NCI-H187 (cell line): ENCODE measurements around the gene ANO3.
"Not testable (repeated sequence)": the region's sequence is repeated elsewhere in the genome, so short reads cannot be mapped to it uniquely, and the experiment has no call there.

Experiments
- DNase-seq, 2 experiments: peaks; one replicate each; lab custom pipeline; 2025; lab: John Stamatoyannopoulos, UW

ANO3 gene

DNA sequence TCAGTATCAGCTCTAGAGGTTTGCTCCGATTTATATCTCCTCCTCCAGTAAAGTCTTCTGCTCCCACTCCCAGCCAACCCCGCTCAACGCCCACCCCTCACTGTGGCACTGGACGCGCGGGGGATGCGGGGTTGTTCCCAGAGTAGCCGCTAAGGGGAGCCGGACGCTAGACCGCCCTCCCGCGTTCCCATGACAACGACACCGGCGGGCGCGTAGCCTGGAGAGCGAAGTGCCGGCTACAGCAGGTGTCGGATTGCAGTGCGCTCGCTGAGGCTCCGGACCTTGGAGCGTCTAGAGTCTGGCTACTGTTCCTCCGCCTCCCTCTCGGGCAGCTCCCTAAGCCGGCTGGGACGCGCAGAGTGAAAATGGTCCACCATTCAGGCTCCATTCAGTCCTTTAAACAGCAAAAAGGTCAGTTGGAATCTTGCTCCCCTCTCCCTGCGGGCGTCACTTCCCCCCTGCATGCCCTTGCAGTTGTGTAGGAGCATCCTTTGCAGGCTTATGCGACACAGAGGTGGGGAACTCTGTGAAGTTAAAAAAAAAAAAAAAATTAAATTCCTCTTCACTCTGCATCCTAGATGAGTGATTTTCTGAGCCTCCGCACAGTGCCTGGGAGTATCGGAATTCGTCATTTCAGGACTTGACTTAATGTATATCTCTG lies at the start of gene ANO3:
ANO3 (plus strand) TSS at position 220 of the 661 bp plus-strand sequence; CDS start at position 366, 146 bp downstream.
- DNase-seq, result peak; percentile 65 to 87

DNA sequence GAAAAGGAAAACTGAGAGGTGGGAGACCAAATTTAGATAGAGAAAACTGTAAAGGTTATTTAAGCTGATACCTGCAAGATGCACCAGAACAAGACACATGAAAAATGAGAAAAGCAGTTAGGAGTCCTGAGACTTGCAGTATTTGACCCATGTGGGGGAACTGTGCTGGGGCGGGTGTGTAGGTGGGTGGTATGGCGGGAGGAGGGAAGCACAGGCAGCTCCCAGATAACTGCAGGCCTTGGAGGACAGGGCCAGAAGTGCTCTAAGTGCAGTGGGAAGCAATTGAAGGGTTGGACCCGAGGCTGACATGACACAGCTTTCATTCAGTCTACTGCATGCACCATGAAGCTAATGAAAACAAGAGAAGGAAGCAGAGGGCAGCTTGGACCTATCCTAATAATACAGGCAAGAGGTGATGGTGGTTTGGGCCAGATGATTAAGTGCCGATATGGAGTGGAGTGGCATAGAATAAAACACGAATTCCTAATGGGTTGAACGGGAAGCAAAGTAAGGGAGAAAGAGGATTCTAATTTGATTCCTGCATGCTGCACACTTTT lies 48.0 kb upstream of the ANO3 start:
- no peak for DNase-seq

DNA sequence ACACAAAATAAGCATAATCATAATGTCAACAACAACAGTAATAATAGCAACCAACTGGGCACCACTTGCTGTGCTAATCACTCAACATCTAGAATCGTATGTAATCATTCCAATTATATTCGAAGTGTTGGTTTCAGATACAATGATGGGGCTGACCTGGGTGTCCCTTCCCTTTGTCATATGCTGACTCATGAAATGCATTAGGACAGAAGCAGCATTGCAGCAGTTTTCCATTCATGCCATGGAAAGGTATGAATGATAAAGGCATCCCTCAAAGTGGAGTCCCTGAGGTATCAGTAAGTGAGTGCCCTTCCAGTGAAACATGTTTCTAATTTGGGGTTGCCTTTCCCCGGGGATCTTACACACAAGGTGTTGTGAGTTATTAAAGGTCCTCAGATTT lies 46.3 kb upstream of the ANO3 start:
- DNase-seq, result no peak

DNA sequence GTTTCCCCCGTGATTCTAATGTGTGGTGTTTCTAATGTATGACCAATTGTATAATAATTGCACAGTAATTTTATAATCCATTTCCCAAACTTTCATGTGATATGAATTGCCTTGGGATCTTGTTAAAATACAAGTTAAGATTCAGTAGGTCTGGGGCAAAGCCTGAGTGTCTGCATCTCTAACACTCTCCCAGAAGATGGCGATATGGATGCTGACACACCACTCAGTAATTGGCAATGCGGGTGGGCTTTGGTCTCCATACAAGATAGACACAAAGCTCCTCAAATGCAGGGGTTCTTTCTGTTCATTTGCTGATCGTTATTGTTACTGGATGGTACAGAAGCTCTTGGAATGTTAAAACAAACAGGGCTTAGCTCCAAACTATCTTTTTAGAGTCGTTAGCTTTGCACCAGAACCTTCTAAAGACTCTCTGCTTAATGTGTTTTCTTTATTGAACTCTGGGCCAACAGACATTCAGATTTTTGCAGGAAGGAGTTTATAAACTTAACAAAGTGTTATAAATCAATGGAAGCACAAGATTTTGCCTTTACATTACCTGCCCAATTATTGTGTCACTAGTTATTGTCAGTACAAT lies 45.4 kb upstream of the ANO3 start:
- DNase-seq, result no peak

DNA sequence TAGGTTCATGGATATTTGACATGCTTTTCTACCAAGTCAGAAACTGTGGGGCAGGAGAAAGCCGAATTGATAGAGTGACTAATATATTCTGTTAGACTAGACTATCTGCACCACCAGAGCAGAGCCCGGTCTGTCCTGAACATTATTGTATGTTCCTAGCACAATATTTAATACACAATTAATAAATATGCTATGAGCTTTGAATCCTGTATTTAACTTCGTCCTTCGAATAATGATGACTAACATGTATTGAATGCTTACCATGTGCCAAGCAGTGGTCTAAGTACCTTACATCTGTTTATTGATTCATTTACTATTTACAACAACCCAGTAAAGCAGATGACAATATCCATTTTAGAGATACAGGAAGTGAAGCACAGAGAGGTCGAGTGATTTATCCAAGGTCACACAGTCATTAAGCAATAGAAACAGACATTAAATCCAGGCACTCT lies 44.8 kb upstream of the ANO3 start:
- DNase-seq, result no peak

DNA sequence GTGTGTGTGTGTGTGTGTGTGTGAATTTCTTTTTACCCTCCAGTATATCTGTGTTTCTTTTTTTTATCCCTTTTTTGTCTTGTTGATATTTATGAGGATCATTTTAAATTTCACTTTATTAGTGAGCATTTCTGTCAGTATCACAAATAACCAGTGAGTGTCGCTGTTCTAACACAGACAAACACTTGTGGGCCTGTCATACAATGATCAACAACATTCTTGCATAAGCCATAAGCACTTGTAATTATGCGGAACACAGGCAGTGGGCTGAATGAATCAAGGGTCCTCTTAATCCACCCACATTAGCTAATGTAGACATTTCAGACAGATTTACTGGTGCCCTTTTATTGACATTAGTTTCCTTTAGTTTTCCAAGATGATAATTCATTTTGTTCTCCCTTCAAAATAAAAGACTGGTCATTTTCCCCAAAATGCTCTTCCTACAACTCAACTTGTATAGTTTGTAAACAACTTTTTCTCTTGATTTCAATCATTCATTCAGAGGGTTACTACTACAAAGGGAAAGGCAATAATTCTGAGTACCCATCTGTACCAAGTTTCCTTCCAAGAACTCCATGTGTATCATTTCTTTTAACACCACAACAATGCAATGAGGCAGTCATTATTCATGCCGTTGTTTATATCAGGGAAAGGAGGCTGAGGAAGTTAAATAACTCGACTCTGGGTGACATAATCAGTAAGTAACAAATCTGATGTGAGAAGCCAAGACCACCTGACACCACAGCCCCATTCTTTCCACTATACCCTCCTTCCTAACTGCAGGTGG lies 34.5 kb upstream of the ANO3 start:
- peak in 1 of 2 experiments; percentile 26 for DNase-seq

DNA sequence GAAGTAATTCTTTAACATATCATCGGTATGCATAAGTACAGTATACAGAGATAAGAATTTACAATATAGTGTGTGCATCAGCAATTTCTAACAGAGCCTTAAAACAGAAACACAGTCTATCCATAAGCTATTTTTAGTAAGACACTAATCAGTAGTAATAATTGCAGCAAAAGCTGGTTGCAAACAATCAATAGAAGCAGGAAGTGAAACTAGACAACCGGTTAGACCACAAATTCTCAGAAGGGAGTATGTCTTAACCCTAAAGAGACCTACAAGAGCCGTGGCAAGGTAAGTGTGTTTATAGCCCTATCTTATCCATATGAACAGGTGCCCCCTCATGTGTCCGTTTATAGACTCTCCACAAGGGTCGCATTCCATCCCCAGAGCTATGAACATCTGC lies 15.6 kb upstream of the ANO3 start:
- not testable (repeated sequence) for DNase-seq

DNA sequence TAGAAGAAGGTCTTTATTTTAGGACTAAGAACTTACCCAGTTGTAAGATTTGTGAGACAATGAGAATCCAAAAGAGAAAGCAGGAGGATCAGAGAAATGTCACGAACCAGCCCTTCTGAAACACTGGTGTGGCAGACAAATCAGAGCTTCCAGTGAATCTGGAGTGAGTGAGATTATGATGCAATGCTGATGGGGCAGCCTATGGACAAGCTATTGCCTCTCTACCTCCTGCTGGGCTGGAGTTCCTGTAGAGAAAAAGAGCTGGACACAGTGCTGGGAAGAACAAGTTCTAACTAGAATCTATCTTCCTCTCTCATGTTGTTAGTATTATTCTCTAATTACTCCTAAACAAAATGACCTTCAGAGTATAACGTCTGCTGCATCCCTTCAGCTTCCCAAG lies 12.0 kb upstream of the ANO3 start:
- DNase-seq, result no peak

DNA sequence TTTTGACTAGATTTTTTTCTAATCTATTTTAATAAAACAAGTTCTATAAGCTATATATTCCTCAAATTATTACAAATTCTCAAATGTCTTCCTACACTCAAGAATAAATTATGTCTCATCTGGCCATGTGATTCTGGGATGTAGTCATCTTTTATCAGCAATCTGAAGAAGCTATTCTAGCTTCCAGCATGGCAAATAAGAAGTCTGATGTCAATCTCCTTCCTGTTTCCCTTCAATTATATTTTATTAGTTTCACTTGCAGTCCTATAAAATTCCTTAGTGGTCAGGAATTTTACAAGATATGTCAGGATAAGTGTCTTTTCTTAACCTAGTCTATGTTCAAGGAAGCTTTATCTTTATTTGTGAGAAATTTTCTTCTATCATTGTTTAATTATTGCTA lies 10.4 kb upstream of the ANO3 start:
- DNase-seq, result no peak

DNA sequence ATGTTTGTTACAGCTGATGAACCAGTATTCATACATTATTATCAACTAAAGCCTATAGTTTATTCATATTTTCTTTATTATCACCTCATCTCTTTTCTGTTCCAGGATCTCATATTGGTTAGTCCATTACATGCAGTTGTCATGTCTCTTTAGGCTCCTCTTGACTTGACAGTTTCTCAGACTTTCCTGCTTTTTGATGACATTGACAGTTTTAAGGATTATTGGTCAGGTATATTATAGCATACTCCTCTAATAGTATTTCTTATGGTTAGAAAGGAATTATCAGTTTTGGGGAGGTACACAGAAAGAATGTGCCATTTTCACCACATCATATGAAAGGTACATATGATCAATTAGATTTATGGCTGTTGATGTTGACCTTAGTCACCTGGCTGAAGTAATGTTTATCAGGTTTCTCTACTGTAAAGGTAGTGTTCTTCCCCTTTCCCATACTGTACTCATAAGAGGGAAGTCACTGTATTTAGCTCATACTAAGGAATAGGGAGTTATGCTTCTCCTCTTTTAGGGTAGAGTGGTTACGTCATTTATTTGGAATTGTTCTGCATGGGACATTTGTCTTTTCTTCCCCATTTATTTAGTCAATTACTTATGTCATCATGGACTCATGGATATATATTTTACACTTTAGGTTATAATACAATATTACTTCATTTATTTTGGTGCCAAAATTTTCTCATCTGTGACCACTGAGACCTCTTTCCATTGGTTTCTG lies 9.4 kb upstream of the ANO3 start:
- no peak for DNase-seq

DNA sequence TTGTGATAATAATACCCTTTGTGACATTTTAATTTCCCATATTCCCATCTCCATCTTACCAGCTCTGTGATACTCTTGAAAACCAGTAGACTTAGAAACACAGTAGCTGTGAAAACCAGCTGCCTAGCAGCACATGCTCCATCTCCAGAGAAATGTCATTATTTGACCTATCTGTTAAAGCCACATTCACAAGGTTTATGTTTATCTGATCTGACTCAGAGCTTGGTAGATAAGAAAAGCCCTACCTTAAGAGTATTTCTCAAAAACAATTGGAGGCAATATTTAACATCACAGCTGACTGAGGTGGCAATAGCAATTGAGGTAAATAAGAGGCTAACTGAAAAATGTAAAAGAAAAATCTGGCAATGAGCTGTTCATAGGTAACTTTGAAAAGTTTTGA lies 8.1 kb upstream of the ANO3 start:
- DNase-seq, result no peak

DNA sequence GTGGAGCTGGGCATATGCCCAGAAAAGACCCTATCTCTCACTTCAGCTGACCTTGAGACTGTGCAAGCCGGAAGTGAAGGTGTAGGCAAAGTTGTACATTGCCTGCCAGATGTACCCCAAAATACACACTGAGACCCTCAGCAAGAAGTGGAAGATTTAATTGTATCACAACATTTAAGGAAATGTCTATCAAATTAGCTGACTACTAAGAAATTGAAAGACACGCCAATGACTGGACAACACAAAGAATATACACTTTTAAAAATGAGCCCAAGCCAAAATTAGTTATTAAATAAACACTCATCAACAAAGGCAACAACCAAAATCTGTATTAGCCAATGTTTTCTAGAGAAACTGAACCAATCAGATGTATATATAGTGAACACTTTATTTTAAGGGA lies 7.7 kb upstream of the ANO3 start:
- DNase-seq, result no peak

DNA sequence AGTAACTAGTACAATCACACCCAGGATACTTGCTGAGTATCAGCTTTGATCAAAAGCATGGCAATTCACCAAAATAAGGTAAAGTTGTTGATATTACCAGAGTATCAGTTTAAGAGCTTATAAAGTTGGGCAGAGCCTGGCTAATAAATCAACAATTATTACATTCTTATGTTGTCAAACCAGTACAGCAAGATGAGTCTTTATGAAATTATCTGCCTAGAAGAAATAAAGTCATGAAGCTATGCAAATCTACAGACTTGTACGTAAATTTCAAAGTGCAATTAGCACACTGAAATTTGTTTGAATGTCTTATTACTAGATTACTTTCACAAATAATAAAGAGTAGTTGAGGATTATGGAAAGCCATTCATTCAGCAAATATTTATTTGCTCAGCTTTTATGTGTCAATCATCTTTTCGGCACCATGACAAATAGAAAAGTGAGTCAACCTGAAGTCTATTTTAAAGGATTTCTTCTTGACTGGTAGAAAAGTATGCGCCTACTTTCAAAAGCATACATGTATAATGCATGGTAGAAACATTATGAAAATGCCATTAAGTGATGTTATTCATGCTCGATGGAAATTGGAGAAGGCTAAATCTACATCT lies 5.0 kb upstream of the ANO3 start:
- no peak for DNase-seq

DNA sequence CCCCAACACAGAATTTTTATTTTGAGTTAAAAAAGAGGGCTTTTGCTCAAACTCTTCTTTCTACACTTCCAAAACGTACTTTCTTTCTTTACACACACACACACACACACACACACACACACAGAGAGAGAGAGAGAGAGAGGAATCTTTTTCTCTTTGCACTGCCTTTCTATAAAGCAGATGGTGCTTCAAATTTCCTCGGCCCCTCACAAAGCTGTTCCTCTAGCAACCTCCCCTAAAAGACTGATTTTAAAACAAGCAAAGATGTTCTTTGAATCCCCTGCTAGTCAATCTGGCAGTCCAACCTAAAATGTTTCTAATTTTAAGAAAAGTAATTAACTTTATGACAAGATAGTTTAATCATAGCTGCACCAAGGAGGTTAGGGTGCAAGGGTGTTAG lies 2.7 kb upstream of the ANO3 start:
- DNase-seq, result no peak

DNA sequence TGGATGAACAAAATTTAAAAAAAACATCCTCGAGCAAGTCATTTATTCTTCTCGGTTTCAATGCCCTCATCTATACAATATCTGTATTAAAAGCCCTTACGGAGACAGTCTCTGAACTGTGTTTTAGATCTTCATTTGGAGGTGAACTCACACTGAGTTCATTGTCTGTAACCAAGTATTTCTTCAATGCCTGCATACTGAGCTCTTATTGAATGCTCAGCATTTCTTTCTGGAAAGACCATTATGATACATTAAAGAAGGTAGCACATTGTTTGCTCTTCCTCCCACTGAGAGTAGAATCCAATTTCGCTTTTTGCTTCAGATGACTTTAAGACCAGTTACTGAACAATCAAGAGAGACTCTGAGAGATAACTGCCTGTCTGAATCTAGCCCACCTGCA lies 1.7 kb upstream of the ANO3 start:
- no peak for DNase-seq

DNA sequence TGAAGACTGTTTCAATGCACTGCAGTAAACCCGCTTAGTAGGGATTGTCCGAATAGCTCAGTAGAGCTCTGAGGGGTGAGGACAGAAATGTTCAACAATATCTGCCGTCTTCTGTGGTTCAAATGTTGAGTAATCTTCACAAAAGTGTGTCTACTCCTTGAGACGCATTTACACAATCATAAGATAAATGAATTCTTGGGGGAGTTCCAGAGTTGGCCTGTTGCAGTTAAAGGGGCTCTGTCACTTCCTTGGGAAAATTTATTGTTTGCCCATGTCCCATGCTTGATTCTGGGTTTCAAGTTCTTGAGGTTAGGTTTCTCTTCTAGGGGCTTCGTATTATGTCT lies 614 bp downstream of the ANO3 start:
- DNase-seq, result no peak

DNA sequence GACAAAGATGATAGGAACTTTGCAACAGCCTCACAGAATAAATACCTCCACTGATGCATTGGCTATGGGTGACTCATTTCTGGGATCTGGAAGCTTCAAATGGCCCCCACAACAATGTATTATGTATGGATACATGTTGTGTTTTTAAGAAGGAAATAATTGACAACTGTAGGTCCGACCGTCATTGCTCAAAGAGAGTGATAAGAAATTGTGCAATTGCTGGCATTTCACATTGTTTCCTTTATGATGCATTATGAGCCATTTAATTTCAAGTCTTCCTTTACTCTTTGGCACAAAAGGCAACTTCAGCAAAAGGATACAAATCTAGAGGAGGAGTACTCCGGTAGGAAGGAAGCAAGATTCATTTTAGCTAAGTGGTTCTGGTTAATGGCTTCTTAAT lies 2.0 kb downstream of the ANO3 start:
- no peak for DNase-seq

DNA sequence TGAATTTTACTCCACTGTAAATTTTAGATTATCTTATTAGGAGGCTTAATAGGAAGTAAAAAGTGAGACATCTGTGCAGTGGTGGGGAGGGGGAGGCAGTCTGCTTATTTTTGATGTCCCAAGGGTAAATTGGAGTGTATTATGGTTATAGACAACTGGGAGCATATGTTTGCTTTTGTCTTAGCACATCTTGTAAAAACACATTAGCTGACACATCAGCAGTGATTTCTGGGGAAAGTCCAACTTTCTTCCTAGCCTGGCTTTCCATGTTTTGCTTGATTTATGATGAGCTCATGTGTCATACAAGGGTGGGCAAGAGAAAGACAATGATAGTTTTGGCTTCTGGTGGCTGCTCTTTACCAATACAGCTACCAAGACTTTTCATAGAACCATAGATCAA lies 4.0 kb downstream of the ANO3 start:
- DNase-seq, result no peak

DNA sequence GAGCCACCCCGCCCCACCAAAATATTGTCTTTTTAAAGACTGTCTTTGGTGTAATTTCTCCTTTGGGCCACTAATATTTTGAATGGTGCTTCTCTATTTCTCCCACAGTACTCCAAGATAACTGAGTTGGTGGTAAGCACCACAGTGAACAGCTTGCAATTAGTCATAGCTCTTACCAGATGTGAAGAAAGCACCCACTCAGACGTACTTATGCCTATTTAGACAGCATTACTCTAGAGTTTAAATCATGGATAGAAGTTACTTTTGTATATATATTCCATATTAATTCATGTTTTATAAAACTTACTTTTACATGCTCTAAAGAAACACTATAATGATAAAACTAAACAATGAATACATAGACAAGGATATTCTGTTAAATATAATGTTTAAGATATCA lies 12.7 kb downstream of the ANO3 start:
- DNase-seq, result no peak

DNA sequence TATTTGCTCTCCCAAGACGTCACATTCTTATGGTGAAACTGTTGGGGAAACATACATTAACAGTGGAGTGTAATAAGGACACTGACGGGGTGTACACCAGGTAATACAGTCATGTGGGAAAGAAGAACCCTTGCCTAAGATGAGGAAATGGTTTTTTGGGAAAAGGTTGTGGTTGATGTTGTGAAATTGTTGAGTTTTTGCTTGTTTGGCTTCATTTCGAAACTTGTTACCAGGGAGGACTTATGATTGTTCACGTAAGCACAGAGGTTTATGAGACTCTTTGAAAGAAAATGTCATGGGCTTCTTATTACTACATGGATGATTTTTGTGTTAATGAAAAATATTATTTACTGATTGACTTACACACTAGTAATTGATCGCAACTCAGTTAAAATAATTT lies 16.8 kb downstream of the ANO3 start:
- DNase-seq, result no peak

DNA sequence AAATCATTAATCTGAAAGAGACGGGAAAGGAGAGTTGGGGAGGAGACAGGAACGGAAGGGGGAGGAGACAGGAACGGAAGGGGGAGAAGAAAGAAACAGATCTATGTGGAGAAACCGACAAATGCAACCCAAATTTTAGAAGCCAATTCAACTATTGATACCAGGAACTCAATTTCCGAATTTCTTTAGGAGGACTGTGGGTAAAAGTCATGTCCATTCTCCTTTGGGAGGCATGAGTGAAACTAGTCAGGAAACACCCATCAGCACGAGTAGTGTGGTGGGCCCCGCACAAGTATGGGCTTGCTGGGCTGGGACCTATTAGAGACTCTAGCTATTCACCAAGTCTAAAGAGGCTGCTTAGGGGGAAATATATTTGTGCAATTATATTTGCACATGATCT lies 18.1 kb downstream of the ANO3 start:
- DNase-seq, result no peak

DNA sequence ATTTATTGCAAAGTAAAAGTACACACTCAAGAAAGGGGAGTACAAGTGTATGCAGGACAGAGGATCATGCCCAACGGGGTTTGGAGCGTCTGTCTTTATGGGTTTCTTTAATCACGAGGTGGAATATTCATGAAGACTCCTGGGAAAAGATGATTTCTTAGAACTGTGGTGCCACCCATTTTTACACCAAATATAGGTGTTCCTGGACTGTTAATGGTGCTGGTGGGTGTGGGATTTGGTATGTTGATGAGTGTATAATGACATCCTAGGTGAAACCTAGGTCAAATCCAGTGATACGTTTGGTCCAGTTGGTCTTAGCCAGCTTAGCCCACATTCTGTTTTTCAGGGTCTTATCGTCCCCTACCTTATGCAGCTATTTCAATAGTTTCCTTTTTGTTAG lies 21.1 kb downstream of the ANO3 start:
- no peak for DNase-seq
